K562 (cell line): Measurements from ENCODE around the gene KLC3. TPM values are rescaled to one million over a fixed set of nuclear protein-coding genes. Genes with fewer than 3 reads are reported as not detected.

Experiments used
- ATAC-seq: fragments of 200-7000 bp; cut with Tn5 transposase; 3 replicates; pipeline ENCODE4 v1.9.1; 2020; ENCODE audit warnings: moderate library complexity
- BruUV-seq: library from RNA; stranded (reverse); fragments of 400-500 nt; replicated peaks from 2 replicates; lab custom pipeline; 2021; lab: Mats Ljungman, UMichigan
- CTCF ChIA-PET: fragments of 300-600 bp; formaldehyde crosslinking; extraction: SDS; loops from one replicate; lab custom pipeline; 2021; ENCODE audit warnings: low intra/inter-chr PET ratio; lab: Yijun Ruan, JAX
- POLR2A ChIA-PET: fragments of 300-600, 350-650 bp; sonication (Branson Sonifier 250); formaldehyde crosslinking; extraction: SDS; loops from one replicate; lab custom pipeline; 2021; ENCODE audit warnings: antibody characterized with exemption, inconsistent platforms; lab: Yijun Ruan, JAX
- DNase-seq, 4 experiments: peaks; one replicate each; pipeline versions ENCODE4 v3.0.0 to v3.0.0-alpha.2; 2011 to 2018; ENCODE audit warnings: low spot score in 3 of 4, mixed read lengths in 3 of 4; ENCODE audit errors: extremely low read depth in 1 of 4
- FAIRE-seq: peaks from 2 replicates; lab custom pipeline; 2011; peaks lifted over from hg19 to GRCh38; lab: Jason Lieb, UNC
- H2AFZ ChIP-seq: 2 replicates; pipeline ENCODE4 v1.6.0; 2011; ENCODE audit warnings: low read depth, low read length, control low read depth, inconsistent platforms
- H3K27ac ChIP-seq: fragments of 200-600 bp; 3 replicates; pipeline ENCODE4 v1.8.0; 2011; ENCODE audit warnings: low read depth, mild to moderate bottlenecking, control low read depth, inconsistent platforms, low read length, moderate library complexity, mixed read lengths; ENCODE audit errors: extremely low read depth
- H3K27me3 ChIP-seq, 2 experiments: fragments of 300-600 bp in 1 of 2; 2 replicates in 1 of 2; 3 replicates in 1 of 2; pipeline versions ENCODE4 v1.6.0 to v1.8.0; 2011; ENCODE audit warnings: inconsistent platforms in 2 of 2, low read length in 2 of 2, mild to moderate bottlenecking in 1 of 2, mixed read lengths in 1 of 2, moderate library complexity in 1 of 2; ENCODE audit not compliant: control insufficient read depth in 2 of 2, insufficient read depth in 2 of 2
- H3K36me3 ChIP-seq: fragments of 300-600 bp; 3 replicates; pipeline ENCODE4 v1.8.0; 2011; ENCODE audit warnings: mild to moderate bottlenecking, low read length, inconsistent platforms; ENCODE audit not compliant: control insufficient read depth, insufficient read depth
- H3K4me1 ChIP-seq, 2 experiments: fragments of 200-600 bp in 1 of 2; replicated peaks in 1 of 2; 2 replicates in 1 of 2; 3 replicates in 1 of 2; pipeline versions ENCODE4 v1.5.1 to v1.8.0; 2011; ENCODE audit warnings: inconsistent platforms in 2 of 2, low read length in 2 of 2, mild to moderate bottlenecking in 1 of 2, mixed read lengths in 1 of 2, moderate library complexity in 1 of 2; ENCODE audit not compliant: control insufficient read depth in 2 of 2, insufficient read depth in 2 of 2
- H3K4me2 ChIP-seq: 2 replicates; pipeline ENCODE4 v1.6.1; 2011; ENCODE audit warnings: low read length, control low read depth, inconsistent platforms, mixed read lengths; ENCODE audit not compliant: insufficient read depth
- H3K4me3 ChIP-seq: fragments of 200-600 bp; sonication (generic), shearing (Covaris generic); 2 replicates; pipeline ENCODE4 v1.5.1; 2016; ENCODE audit warnings: control low read depth, inconsistent platforms
- H3K79me2 ChIP-seq: fragments of 200-600 bp; 3 replicates; pipeline ENCODE4 v1.8.0; 2011; ENCODE audit warnings: low read length, inconsistent platforms; ENCODE audit not compliant: control insufficient read depth, insufficient read depth
- H3K9ac ChIP-seq, 2 experiments: 2 replicates each; pipeline versions ENCODE4 v1.6.0 to v1.6.1; 2011; ENCODE audit warnings: low read depth in 2 of 2, low read length in 2 of 2, control low read depth in 1 of 2, inconsistent platforms in 1 of 2, mild to moderate bottlenecking in 1 of 2, mixed read lengths in 1 of 2; ENCODE audit not compliant: insufficient read depth in 1 of 2
- H3K9me1 ChIP-seq: one replicate; pipeline ENCODE4 v1.6.0; 2011; ENCODE audit warnings: inconsistent platforms, mild to moderate bottlenecking, low read length, moderate library complexity; ENCODE audit not compliant: control insufficient read depth, insufficient read depth
- H3K9me3 ChIP-seq: replicated peaks from 2 replicates; pipeline ENCODE4 v1.5.1; 2011; ENCODE audit warnings: low read depth, low read length, inconsistent platforms; ENCODE audit not compliant: control insufficient read depth, insufficient read depth
- H4K20me1 ChIP-seq: replicated peaks from 2 replicates; pipeline ENCODE4 v1.6.1; 2011; ENCODE audit warnings: low read length, inconsistent platforms, mixed read lengths; ENCODE audit not compliant: control insufficient read depth, insufficient read depth
- NFYB ChIP-seq: IDR thresholded peaks from 2 replicates; pipeline ENCODE4 v1.6.1; 2011; ENCODE audit warnings: mild to moderate bottlenecking, moderate library complexity; ENCODE audit not compliant: insufficient read length; ENCODE audit errors: extremely low read depth
- PKNOX1 ChIP-seq: fragments of 450-650 bp; IDR thresholded peaks from 2 replicates; pipeline ENCODE4 v1.6.1; 2016
- RBM14 ChIP-seq: fragments of 200-400 bp; formaldehyde crosslinking; IDR thresholded peaks from 2 replicates; pipeline ENCODE4 v1.6.1; 2018; ENCODE audit warnings: low read depth, mild to moderate bottlenecking, low read length, moderate library complexity, borderline replicate concordance; ENCODE audit not compliant: insufficient read depth
- WGBS: fragments of 100-300 bp; shearing (Covaris generic); methylation state at CpG from one replicate; pipeline ENCODE4 v1.1.6; 2016; ENCODE audit warnings: low coverage, mixed read lengths; ENCODE audit not compliant: insufficient coverage; ENCODE audit errors: missing lambda C conversion rate; 5-methylcytosine and 5-hydroxymethylcytosine counted together
- in situ Hi-C: fragments of 300-500 bp; cut with MboI; formaldehyde crosslinking; loops from 4 replicates; pipeline ENCODE4 v1.15.0; 2018; ENCODE audit warnings: inconsistent platforms, mixed read lengths
- intact Hi-C: fragments of 100-400 bp; cut with micrococcal nuclease; formaldehyde crosslinking; loops from 2 replicates; pipeline ENCODE4 v1.14.2; 2022
- polyA plus RNA-seq, 8 experiments: library from polyadenylated mRNA; depleted of rRNA in 4 of 8; stranded (reverse) in 5 of 8; unstranded in 3 of 8; fragments of >200 nt; fragmentation: Nextera tagmentation in 2 of 8; fragmentation: Illumina TruSeq in 1 of 8; extraction: Ambion mirVana in 2 of 8; extraction: Trizol in 1 of 8; gene quantifications; 2 replicates each; pipeline versions ENCODE4 v1.2.1 to v1.2.3, GENCODE V29; 2011 to 2014; ENCODE audit warnings: inconsistent platforms in 1 of 8, missing spikeins in 1 of 8
- total RNA-seq, 7 experiments: library from RNA; depleted of rRNA in 6 of 7; stranded (reverse); fragments of >200 nt in 6 of 7; fragmentation: Illumina TruSeq in 2 of 7; extraction: Trizol in 2 of 7; gene quantifications; 2 replicates each; pipeline versions ENCODE4 v1.2.1 to v1.2.3, GENCODE V29; 2011 to 2021; ENCODE audit warnings: low replicate concordance in 1 of 7

Gene KLC3
- total and polyA plus RNA-seq, 9 of the 15 experiments (the other 6 are each of a cell fraction or from before 2014, with no cell fraction given): 0.03 to 1.2 (median 0.59) TPM; not detected in 3

- Histone ChIP-seq H3K9ac (no peak overlapping the region), H3K9me1 (no peaks in the 10 kb centered on the region), H3K9me3 (no peaks in the 10 kb centered on the region), H3K27me3 (no peaks in the 10 kb centered on the region), H2AFZ (no peak overlapping the region), H3K79me2 (no peaks in the 10 kb centered on the region), H3K4me1 (peaks cover 1 to 4% of the 10 kb centered on the region in 2 experiments; a peak in 2 of 5 replicates), H4K20me1 (no peaks in the 10 kb centered on the region), H3K36me3 (no peaks in the 10 kb centered on the region), H3K4me2 (no peak overlapping the region), H3K4me3 (no peak overlapping the region), H3K27ac (no peak overlapping the region)
- TF ChIP-seq NFYB (peak; percentile 31), RBM14 (no peak), PKNOX1 (peak; percentile 38; the same call in 1 of the 2 replicates)
- no peak for FAIRE-seq
- CTCF ChIA-PET: no interaction called here
- intact Hi-C loops (loop anchor here (10.0 kb wide), 1 partner anchor 317 kb away; no protein-coding TSS in a partner anchor), in situ Hi-C loops (no loop called here)
- DNase-seq: no peak
- WGBS: 53% methylated on average over 7 of the region's 7 CpGs
- no peak for ATAC-seq
- POLR2A ChIA-PET: interaction anchor here (0.6 kb wide), 1 partner anchor 259 kb away, joined by 3 read pairs; no protein-coding TSS in a partner anchor
- BruUV-seq: no TSS peak
Measured at GRCh38 chr19:45331411-45331810, 9.1 kb upstream of the KLC3 start.
